GM18519 (cell line): ENCODE results near the gene ADSL.

Source experiments
- ATAC-seq: cut with Tn5 transposase; IDR thresholded peaks from one replicate; pipeline ENCODE4 v1.9.1; 2021; ENCODE audit warnings: mild to moderate bottlenecking, moderate library complexity; ENCODE audit not compliant: unreplicated experiment, low FRiP score

The ADSL gene

DNA sequence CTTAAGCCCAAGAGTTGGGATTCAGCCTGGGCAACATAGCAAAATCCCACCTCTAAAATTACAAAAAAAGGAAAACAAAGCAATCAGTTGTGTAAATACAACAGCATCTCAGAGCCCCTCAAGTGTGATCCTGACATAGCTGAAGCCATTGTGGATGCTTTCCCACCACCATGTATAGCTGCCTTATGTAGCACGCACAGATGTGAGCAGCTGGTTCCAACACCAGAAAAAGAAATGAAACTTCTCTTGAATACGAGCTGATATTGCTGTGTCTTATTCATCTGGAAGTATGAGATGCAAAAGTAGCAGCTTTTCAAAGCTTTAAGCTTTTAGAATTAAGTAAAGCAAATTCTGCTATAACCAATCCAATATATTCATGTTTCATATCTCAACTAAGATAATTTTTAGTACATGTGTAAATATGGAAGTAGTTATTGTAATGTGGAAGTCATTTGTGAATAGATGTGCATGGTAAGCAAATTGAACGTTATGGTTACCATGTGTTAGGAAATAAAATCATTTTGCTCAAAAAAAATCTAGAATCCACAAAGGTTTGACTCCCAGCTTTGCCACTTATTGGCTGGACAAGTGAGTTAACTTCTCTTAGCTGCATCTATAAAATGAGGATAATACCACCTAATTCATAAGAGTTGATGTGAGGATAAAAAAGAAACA lies 87.3 kb downstream of the ADSL start:
- ATAC-seq, result no peak

DNA sequence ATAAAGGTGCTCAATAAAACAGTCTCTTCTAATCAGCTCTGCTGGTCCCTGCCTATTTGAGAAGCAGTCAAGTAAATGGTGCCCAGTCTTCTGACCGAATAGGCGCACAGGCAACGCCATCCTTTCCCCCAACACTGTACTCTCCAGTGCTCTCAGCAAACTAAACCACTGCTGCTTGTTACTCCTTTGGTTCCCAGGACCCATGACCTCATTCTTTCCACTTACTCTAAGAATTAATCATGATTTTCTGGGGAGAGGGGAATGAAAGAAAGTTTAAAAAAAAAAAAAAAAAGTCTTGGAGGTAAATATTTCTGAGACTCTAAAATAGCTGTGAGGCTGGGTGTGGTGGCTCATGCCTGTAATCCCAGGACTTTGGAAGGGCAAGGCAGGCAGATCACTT lies 87.8 kb downstream of the ADSL start:
- no peak for ATAC-seq

DNA sequence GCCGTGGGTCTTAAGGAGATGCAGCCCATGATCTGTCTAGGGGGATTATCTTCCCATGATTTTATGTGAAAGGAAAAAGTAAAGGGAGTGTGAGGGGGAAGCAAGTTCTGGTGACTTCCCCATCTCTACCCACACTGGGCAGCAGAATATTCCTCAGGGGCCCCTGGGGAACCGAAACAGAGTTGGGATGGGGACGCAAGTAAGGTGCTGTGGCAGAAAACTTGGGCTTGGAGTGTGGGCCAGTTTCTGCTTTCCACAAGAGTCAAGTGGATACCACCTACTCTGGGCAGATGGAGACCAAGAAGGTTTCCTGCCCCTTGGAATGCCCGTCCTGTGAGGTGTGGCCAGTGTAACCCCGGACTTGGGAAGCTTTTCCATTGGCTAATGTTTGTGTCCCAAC lies 88.4 kb downstream of the ADSL start:
- no peak for ATAC-seq

DNA sequence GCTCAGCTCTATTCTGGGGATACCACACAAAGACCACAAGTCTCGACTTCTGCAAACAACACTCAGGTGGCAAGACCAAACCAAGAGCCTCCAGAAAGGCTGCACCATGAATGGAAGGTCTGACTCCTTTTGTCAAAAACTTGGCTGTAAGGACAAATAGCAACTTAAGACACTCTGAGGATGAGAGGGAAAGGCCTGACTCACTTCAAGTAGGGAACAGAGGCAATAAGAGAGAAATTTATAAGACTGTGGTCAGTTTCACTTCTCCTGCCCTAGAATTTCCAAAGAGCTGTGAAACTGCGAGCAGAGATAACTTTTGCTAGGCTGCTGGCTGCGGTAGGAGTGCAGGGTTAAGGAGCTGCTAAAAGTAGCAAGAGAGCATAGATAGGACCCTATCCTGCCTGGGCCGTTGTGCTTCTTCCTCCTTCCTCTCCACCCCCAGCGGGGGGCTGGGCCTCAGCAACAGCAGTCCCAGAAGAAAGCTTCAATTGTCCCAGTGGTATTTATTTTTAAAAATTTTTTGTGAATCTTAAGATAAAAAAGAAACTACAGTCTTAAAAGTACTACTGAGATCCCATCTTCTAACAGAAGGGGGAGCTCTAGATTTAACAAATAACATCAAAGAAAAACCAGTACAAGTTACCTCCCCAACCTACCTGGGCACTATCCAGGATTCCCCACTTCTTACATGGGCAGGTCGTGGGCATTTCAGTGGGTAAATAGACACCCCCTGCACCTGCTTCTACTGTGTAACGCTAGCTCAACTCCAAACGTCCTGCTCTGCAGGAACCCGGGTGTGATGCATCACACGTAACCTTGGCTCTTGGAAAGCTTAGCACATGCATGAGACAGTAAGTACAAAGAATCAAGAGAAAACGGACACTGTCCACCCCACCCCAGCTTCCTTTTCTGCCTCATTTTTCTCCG lies 90.5 kb downstream of the ADSL start:
- peak; percentile 38 for ATAC-seq
